ENCODE results near the gene CDK5RAP2. TPM values are rescaled to one million over a fixed set of nuclear protein-coding genes. Genes with fewer than 3 reads are reported as not detected.

Gene CDK5RAP2
- total and polyA plus RNA-seq, 9 of the 15 experiments (the other 6 are each of a cell fraction or from before 2014, with no cell fraction given), result 19.9 to 68.8 (median 42.2) TPM

DNA sequence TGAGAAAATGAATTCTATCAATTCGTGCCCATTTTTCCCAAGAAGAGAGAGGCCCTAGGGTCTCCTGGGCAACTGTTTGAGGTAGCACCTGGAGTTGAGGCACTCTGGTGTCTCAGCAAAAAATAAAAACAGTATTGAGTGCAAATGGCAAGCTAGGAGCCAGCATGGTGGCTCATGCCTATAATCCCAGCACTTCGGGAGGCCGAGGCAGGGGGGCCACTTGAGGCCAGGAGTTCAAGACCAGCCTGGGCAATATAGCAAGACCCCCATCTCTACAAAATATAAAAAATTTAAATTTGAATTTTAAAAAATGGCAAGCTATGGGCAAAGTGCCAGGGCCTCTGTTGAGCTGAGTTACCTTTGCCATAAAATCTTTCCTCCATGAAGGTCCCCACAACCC, 136.0 kb downstream of the CDK5RAP2 start:
- CTCF ChIA-PET (ENCODE audit: low intra/inter-chr PET ratio), result no interaction called here
- WGBS (ENCODE audit: insufficient coverage, low coverage, missing lambda C conversion rate), result 84% methylated on average over 3 of the region's 3 CpGs
- in situ Hi-C loops (cut with MboI) (no loop called here), intact Hi-C loops (cut with micrococcal nuclease) (no loop called here)
- no peak for DNase-seq (ENCODE audit: extremely low read depth in 1 of 4, low spot score in 3 of 4)
- no peak overlapping the region for H3K4me3 ChIP-seq
- BruUV-seq (replicated peaks), result no TSS peak
- POLR2A ChIA-PET, result no interaction called here
- no peaks in the 10 kb centered on the region for H3K27me3 ChIP-seq (ENCODE audit: control insufficient read depth in 2 of 2, insufficient read depth in 2 of 2, low read length in 2 of 2)
- H3K4me2 ChIP-seq (ENCODE audit: insufficient read depth, low read length), result no peak overlapping the region
- no peak overlapping the region for H2AFZ ChIP-seq (ENCODE audit: low read depth, low read length)
- ATAC-seq, result no peak
- H3K4me1 ChIP-seq (replicated peaks in 1 of 2; ENCODE audit: control insufficient read depth in 2 of 2, insufficient read depth in 2 of 2, low read length in 2 of 2), result no peaks in the 10 kb centered on the region
- no peak overlapping the region for H3K9ac ChIP-seq (ENCODE audit: insufficient read depth in 1 of 2, low read depth in 2 of 2, low read length in 2 of 2)
- FAIRE-seq, result no peak
- no peaks in the 10 kb centered on the region for H3K9me1 ChIP-seq (ENCODE audit: control insufficient read depth, insufficient read depth, low read length)
- TF ChIP-seq GATAD2A (IDR thresholded peaks at IDR 0.05) (no peak), BCL6 (CRISPR knock-in tag; IDR thresholded peaks at IDR 0.05) (no peak), POLR2AphosphoS2 (IDR thresholded peaks at IDR 0.05; ENCODE audit: low read length) (no peak), MTF1 (CRISPR knock-in tag; IDR thresholded peaks at IDR 0.05; ENCODE audit: borderline replicate concordance) (no peak), TFAM (CRISPR knock-in tag; conservative IDR thresholded peaks at IDR 0.05) (no peak), HDAC8 (tag; IDR thresholded peaks at IDR 0.05) (no peak), SMAD3 (CRISPR knock-in tag; conservative IDR thresholded peaks at IDR 0.05) (no peak), BDP1 (IDR thresholded peaks at IDR 0.05; ENCODE audit: insufficient read depth, insufficient read length) (no peak), ZNF586 (CRISPR knock-in tag; conservative IDR thresholded peaks at IDR 0.05) (no peak), PHB2 (IDR thresholded peaks at IDR 0.05; ENCODE audit: low read depth) (no peak), CBX8 (IDR thresholded peaks at IDR 0.05; ENCODE audit: borderline replicate concordance, extremely low read depth, low read depth, low read length, poor library complexity, severe bottlenecking) (no peak), NCOR1 (IDR thresholded peaks at IDR 0.05) (no peak), RFX5 (IDR thresholded peaks at IDR 0.05; ENCODE audit: low read depth, low read length) (no peak), ZNF589 (CRISPR knock-in tag; IDR thresholded peaks at IDR 0.05; ENCODE audit: low read depth) (no peak), TARDBP (IDR thresholded peaks at IDR 0.05) (no peak), HNRNPH1 (optimal IDR thresholded peaks at IDR 0.05; ENCODE audit: low read depth, low read length) (no peak), BRD9 (IDR thresholded peaks at IDR 0.05; ENCODE audit: low read depth, partially characterized antibody) (no peak), RBM25 (IDR thresholded peaks at IDR 0.05; ENCODE audit: low read depth, low read length, severe bottlenecking) (no peak)
- TF ChIP-seq, protein P1, sequence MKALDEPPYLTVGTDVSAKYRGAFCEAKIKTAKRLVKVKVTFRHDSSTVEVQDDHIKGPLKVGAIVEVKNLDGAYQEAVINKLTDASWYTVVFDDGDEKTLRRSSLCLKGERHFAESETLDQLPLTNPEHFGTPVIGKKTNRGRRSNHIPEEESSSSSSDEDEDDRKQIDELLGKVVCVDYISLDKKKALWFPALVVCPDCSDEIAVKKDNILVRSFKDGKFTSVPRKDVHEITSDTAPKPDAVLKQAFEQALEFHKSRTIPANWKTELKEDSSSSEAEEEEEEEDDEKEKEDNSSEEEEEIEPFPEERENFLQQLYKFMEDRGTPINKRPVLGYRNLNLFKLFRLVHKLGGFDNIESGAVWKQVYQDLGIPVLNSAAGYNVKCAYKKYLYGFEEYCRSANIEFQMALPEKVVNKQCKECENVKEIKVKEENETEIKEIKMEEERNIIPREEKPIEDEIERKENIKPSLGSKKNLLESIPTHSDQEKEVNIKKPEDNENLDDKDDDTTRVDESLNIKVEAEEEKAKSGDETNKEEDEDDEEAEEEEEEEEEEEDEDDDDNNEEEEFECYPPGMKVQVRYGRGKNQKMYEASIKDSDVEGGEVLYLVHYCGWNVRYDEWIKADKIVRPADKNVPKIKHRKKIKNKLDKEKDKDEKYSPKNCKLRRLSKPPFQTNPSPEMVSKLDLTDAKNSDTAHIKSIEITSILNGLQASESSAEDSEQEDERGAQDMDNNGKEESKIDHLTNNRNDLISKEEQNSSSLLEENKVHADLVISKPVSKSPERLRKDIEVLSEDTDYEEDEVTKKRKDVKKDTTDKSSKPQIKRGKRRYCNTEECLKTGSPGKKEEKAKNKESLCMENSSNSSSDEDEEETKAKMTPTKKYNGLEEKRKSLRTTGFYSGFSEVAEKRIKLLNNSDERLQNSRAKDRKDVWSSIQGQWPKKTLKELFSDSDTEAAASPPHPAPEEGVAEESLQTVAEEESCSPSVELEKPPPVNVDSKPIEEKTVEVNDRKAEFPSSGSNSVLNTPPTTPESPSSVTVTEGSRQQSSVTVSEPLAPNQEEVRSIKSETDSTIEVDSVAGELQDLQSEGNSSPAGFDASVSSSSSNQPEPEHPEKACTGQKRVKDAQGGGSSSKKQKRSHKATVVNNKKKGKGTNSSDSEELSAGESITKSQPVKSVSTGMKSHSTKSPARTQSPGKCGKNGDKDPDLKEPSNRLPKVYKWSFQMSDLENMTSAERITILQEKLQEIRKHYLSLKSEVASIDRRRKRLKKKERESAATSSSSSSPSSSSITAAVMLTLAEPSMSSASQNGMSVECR (CRISPR knock-in tag; IDR thresholded peaks at IDR 0.05), result no peak
- no peaks in the 10 kb centered on the region for H3K79me2 ChIP-seq (ENCODE audit: control insufficient read depth, insufficient read depth, low read length)
- H3K9me3 ChIP-seq (replicated peaks; ENCODE audit: control insufficient read depth, insufficient read depth, low read depth, low read length), result no peaks in the 10 kb centered on the region
- H4K20me1 ChIP-seq (replicated peaks; ENCODE audit: control insufficient read depth, insufficient read depth, low read length), result no peaks in the 10 kb centered on the region
- peaks cover 84% of the 10 kb centered on the region; the same call in 2 of the 3 replicates for H3K36me3 ChIP-seq (ENCODE audit: control insufficient read depth, insufficient read depth, low read length)
- H3K27ac ChIP-seq (ENCODE audit: extremely low read depth, low read depth, low read length), result no peak overlapping the region

Measured in K562 (cell line).